ENCODE results near the gene SHROOM4. TPM values are rescaled to one million over a fixed set of nuclear protein-coding genes. Genes with fewer than 3 reads are reported as not detected.

SHROOM4 gene
- total and polyA plus RNA-seq, 11 donors, result 7.1 to 25.5 (median 10.8) TPM

DNA sequence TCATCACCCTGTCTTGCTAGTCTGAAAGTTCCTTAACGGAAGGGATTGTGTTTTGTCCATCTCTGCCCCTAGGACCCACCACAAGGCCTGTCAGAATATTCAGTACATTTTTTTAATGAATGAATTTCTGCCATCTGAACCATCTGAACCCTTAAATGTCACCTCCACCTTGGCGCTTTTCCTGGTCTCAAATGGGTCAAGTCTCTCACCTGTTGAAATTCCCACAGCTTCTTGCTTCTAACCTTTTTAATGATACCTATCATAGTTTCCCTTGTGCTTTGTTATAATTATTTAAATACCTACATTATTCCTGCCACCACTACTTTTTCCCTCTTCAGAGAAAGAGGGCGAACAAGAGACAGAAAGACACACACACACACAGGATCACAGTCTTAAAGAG is 48.0 kb downstream of the SHROOM4 start:
- Histone ChIP-seq H3K27ac (no peak overlapping the region), H3K36me3 (no peaks in the 10 kb centered on the region), H3K4me1 (peaks cover 0 to 19% (median 3%) of the 10 kb centered on the region in 12 donors), H3K4me3 (no peak overlapping the region), H3K9me3 (no peaks in the 10 kb centered on the region), H3K27me3 (peaks cover 0 to 9% (median 0%) of the 10 kb centered on the region in 9 donors)
- no peak for ATAC-seq
- DNase-seq, result no peak
- intact Hi-C loops (cut with DNase I), result loop anchor here in 1 of 10 donors (10.0 kb wide), 1 partner anchor 49 kb away; the partner anchor contains the start of gene SHROOM4
- 64 to 98% (median 85%) methylated on average over 3 of the region's 3 CpGs for WGBS, 4 donors
- no peak for TF ChIP-seq POLR2A (IDR thresholded peaks at IDR 0.05)
- TF ChIP-seq CTCF (IDR thresholded peaks at IDR 0.05), result no peak

DNA sequence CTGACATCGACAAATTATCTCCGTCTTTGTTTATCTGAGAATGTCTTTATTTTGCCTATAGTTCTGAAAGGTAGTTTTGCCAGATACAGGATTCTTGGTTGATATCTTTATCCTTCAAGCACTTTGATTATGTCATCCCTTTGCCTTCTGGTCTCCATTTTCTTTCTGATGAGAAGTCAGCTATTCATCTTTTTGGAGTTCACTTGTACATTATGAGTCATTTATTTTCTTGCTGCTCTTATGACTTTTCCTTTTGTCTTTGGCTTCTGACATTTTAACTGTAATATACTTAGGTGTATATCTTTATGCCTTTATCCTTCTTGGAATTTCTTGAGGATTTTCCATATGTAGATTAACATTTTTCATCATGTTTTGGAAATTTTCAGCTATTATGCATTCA is 51.4 kb downstream of the SHROOM4 start:
- no peaks in the 10 kb centered on the region for H3K36me3 ChIP-seq
- DNase-seq (no peak), ATAC-seq (no peak)
- intact Hi-C loops (cut with DNase I), result loop anchor here in 1 of 10 donors (10.0 kb wide), 1 partner anchor 52 kb away; the partner anchor contains the start of gene SHROOM4
- 44 to 58% (median 55%) methylated on average over 2 of the region's 2 CpGs for WGBS, 4 donors
- H3K27me3 ChIP-seq, result peaks cover 0 to 8% (median 0%) of the 10 kb centered on the region in 9 donors
- TF ChIP-seq POLR2A (IDR thresholded peaks at IDR 0.05), result no peak
- no peak for TF ChIP-seq CTCF (IDR thresholded peaks at IDR 0.05)
- no peak overlapping the region for H3K27ac ChIP-seq
- H3K4me3 ChIP-seq, result no peak overlapping the region
- no peaks in the 10 kb centered on the region for H3K4me1 ChIP-seq
- no peaks in the 10 kb centered on the region for H3K9me3 ChIP-seq

DNA sequence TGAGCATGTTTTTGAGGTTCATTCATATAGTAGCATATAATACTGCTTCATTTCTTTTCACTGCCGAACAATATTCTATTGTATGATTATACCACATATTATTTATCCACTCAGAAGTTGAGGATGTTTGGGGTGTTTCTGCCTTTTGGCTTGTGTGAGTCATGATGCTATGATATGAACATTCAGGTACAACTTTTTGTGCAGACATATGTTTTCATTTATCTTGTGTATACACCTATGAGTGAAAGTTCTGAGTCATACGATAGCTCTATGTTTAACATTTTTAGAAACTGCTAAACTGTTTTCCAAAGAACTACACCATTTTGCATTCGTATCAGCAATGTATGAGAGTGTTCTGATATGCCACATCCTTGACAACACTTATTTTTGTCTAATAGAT is 57.7 kb downstream of the SHROOM4 start:
- Histone ChIP-seq H3K4me1 (no peaks in the 10 kb centered on the region), H3K36me3 (no peaks in the 10 kb centered on the region), H3K27me3 (peaks cover 0 to 10% (median 0%) of the 10 kb centered on the region in 9 donors), H3K27ac (no peak overlapping the region), H3K4me3 (no peak overlapping the region), H3K9me3 (no peaks in the 10 kb centered on the region)
- TF ChIP-seq CTCF (IDR thresholded peaks at IDR 0.05) (no peak), POLR2A (IDR thresholded peaks at IDR 0.05) (no peak)
- no peak for DNase-seq
- ATAC-seq, result no peak
- intact Hi-C loops (cut with DNase I), result no loop called here
- WGBS, 4 donors, result 73 to 97% (median 88%) methylated on average over 3 of the region's 3 CpGs

- Histone ChIP-seq H3K27me3 (peaks cover 0 to 18% (median 0%) of the 10 kb centered on the region in 9 donors), H3K4me3 (no peak overlapping the region), H3K9me3 (no peaks in the 10 kb centered on the region), H3K36me3 (no peaks in the 10 kb centered on the region), H3K4me1 (no peaks in the 10 kb centered on the region), H3K27ac (no peak overlapping the region)
- DNase-seq, result no peak
- intact Hi-C loops (cut with DNase I), result no loop called here
- whole genome bisulfite sequencing, 4 donors, result 52 to 85% (median 68%) methylated on average over 2 of the region's 2 CpGs
- TF ChIP-seq POLR2A (IDR thresholded peaks at IDR 0.05), result no peak
- TF ChIP-seq CTCF (IDR thresholded peaks at IDR 0.05), result no peak
- no peak for ATAC-seq
Observed at GRCh38 chrX:50751091-50751490, 62.9 kb downstream of the SHROOM4 start.
